ENCODE results near the gene HNRNPDL. TPM values are rescaled to one million over a fixed set of nuclear protein-coding genes. Genes with fewer than 3 reads are reported as not detected.

Gene HNRNPDL
- total and polyA plus RNA-seq, 2 donors (not counting 1 experiment from before 2014, with no cell fraction given), result 296 to 370 TPM

GRCh38 chr4:82447886-82448285 lies 17.6 kb upstream of the HNRNPDL start:
- Mint-ChIP-seq H3K27me3 (no peaks in the 10 kb centered on the region), H3K4me1 (no peaks in the 10 kb centered on the region), H3K4me3 (no peak overlapping the region), H3K9me3 (ENCODE audit: insufficient read depth) (no peaks in the 10 kb centered on the region), H3K27ac (no peak overlapping the region)
- Histone ChIP-seq H2AFZ (ENCODE audit: insufficient read depth, low read depth, low read length, poor library complexity, severe bottlenecking) (no peak overlapping the region), H3K36me3 (replicated peaks in 1 of 2; ENCODE audit: control extremely low read depth in 1 of 2, control insufficient read depth in 1 of 2, extremely low read depth in 1 of 2, insufficient read depth in 2 of 2, low read length in 1 of 2) (peaks cover 19 to 43% of the 10 kb centered on the region in 2 experiments), H3K79me2 (ENCODE audit: control insufficient read depth, insufficient read depth, low read length) (peaks cover 58% of the 10 kb centered on the region), H4K20me1 (ENCODE audit: control insufficient read depth, insufficient read depth, low read length, poor library complexity, severe bottlenecking) (peaks cover 14% of the 10 kb centered on the region), H3K4me3 (ENCODE audit: control extremely low read depth in 1 of 5, extremely low read depth in 1 of 5, insufficient read depth in 1 of 5, low read depth in 2 of 5, low read length in 4 of 5) (no peak overlapping the region), H3K4me1 (ENCODE audit: control insufficient read depth in 2 of 2, insufficient read depth in 2 of 2, low read length in 2 of 2) (no peaks in the 10 kb centered on the region), H3K27me3 (replicated peaks in 1 of 4; ENCODE audit: control extremely low read depth in 1 of 4, control insufficient read depth in 3 of 4, insufficient read depth in 4 of 4, low read length in 3 of 4) (no peaks in the 10 kb centered on the region), H3K4me2 (replicated peaks; ENCODE audit: low read depth, low read length, poor library complexity, severe bottlenecking) (no peak overlapping the region), H3K27ac (ENCODE audit: low read length in 2 of 2) (no peak overlapping the region), H3K9ac (ENCODE audit: low read length) (no peak overlapping the region), H3K9me3 (ENCODE audit: control extremely low read depth in 1 of 3, control insufficient read depth in 2 of 3, insufficient read depth in 1 of 3, low read length in 2 of 3) (peaks cover 0 to 1% (median 0%) of the 10 kb centered on the region in 3 donors)
- WGBS (ENCODE audit: insufficient coverage), result no CpG with 5 or more reads among the region's 1 CpG
- intact Hi-C loops (cut with micrococcal nuclease), result no loop called here
- no peak for ATAC-seq (ENCODE audit: low read depth)
- CTCF ChIA-PET, result no interaction called here
- POLR2A ChIA-PET, result no interaction called here
- TF ChIP-seq CTCF (IDR thresholded peaks at IDR 0.05) (no peak), EZH2 (IDR thresholded peaks at IDR 0.05; ENCODE audit: borderline replicate concordance, insufficient read depth, low read depth, low read length, poor library complexity, severe bottlenecking) (no peak)
- no peak for DNase-seq

DNA sequence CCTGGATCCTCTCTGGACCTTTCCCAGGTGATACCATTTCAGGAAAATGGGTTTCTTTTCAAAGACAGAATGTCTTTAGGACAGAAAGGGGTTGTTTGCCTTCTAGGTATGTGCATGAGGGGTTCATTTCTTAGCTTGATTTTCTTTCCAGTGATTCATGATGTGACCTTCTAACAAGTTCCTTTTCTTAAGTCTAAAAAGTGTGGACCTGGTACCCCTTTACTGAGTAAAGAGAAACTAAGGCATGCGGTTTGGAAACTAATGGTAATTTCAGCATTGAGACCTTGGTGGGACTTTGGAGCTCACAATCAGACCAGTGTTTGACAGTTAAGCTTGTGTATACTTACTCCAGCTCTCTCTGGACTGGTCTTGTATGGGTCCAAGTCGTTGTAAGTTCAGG lies 8.8 kb upstream of the HNRNPDL start:
- Histone ChIP-seq H3K4me2 (replicated peaks; ENCODE audit: low read depth, low read length, poor library complexity, severe bottlenecking) (no peak overlapping the region), H4K20me1 (ENCODE audit: control insufficient read depth, insufficient read depth, low read length, poor library complexity, severe bottlenecking) (peaks cover 65% of the 10 kb centered on the region), H3K4me3 (ENCODE audit: control extremely low read depth in 1 of 5, extremely low read depth in 1 of 5, insufficient read depth in 1 of 5, low read depth in 2 of 5, low read length in 4 of 5) (no peak overlapping the region), H3K79me2 (ENCODE audit: control insufficient read depth, insufficient read depth, low read length) (peaks cover 99% of the 10 kb centered on the region), H3K27me3 (replicated peaks in 1 of 4; ENCODE audit: control extremely low read depth in 1 of 4, control insufficient read depth in 3 of 4, insufficient read depth in 4 of 4, low read length in 3 of 4) (no peaks in the 10 kb centered on the region), H3K27ac (ENCODE audit: low read length in 2 of 2) (no peak overlapping the region), H2AFZ (ENCODE audit: insufficient read depth, low read depth, low read length, poor library complexity, severe bottlenecking) (no peak overlapping the region), H3K9me3 (ENCODE audit: control extremely low read depth in 1 of 3, control insufficient read depth in 2 of 3, insufficient read depth in 1 of 3, low read length in 2 of 3) (peaks cover 0 to 3% (median 0%) of the 10 kb centered on the region in 3 donors), H3K9ac (ENCODE audit: low read length) (no peak overlapping the region), H3K4me1 (ENCODE audit: control insufficient read depth in 2 of 2, insufficient read depth in 2 of 2, low read length in 2 of 2) (peaks cover 0 to 4% of the 10 kb centered on the region in 2 donors), H3K36me3 (replicated peaks in 1 of 2; ENCODE audit: control extremely low read depth in 1 of 2, control insufficient read depth in 1 of 2, extremely low read depth in 1 of 2, insufficient read depth in 2 of 2, low read length in 1 of 2) (peaks cover 0 to 12% of the 10 kb centered on the region in 2 experiments)
- TF ChIP-seq CTCF (IDR thresholded peaks at IDR 0.05) (no peak), EZH2 (IDR thresholded peaks at IDR 0.05; ENCODE audit: borderline replicate concordance, insufficient read depth, low read depth, low read length, poor library complexity, severe bottlenecking) (no peak)
- WGBS (ENCODE audit: insufficient coverage), result no CpG with 5 or more reads among the region's 2 CpGs
- intact Hi-C loops (cut with micrococcal nuclease), result no loop called here
- Mint-ChIP-seq H3K9me3 (ENCODE audit: insufficient read depth) (no peaks in the 10 kb centered on the region), H3K27ac (no peak overlapping the region), H3K4me1 (peaks cover 52% of the 10 kb centered on the region), H3K27me3 (no peaks in the 10 kb centered on the region), H3K4me3 (no peak overlapping the region)
- ChIA-PET POLR2A (no interaction called here), CTCF (interaction anchor here (1.1 kb wide), 1 partner anchor 10 kb away, joined by 3 read pairs; no protein-coding TSS in a partner anchor)
- no peak for ATAC-seq (ENCODE audit: low read depth)
- no peak for DNase-seq

Measured in B cell (primary cell).